Muscle of leg (tissue), 11 donors: Measurements from ENCODE around the gene IFNG-AS1. TPM values are rescaled to one million over a fixed set of nuclear protein-coding genes. Genes with fewer than 3 reads are reported as not detected.

Experiments
- DNase-seq: peaks from one replicate; pipeline ENCODE4 v3.0.0; 2013
- H3K27ac ChIP-seq: one replicate; pipeline ENCODE4 v1.5.1; 2013; ENCODE audit warnings: mild to moderate bottlenecking, low read length, control low read depth
- H3K27me3 ChIP-seq: one replicate; pipeline ENCODE4 v1.6.1; 2013; ENCODE audit warnings: low read length; ENCODE audit not compliant: control insufficient read depth, insufficient read depth
- H3K36me3 ChIP-seq: one replicate; pipeline ENCODE4 v1.6.1; 2013; ENCODE audit warnings: low read length; ENCODE audit not compliant: control insufficient read depth, insufficient read depth
- H3K4me1 ChIP-seq: one replicate; pipeline ENCODE4 v1.6.1; 2013; ENCODE audit warnings: low read length; ENCODE audit not compliant: control insufficient read depth, insufficient read depth
- H3K4me3 ChIP-seq: one replicate; pipeline ENCODE4 v1.5.1; 2013; ENCODE audit warnings: low read length, control low read depth
- H3K9me3 ChIP-seq: replicated peaks from 2 replicates; pipeline ENCODE4 v1.6.1; 2013; ENCODE audit warnings: low read depth, low read length; ENCODE audit not compliant: control insufficient read depth
- WGBS: methylation state at CpG from one replicate; pipeline ENCODE4 v1.1.5; 2013; ENCODE audit warnings: missing lambda C conversion rate; ENCODE audit not compliant: insufficient coverage; 5-methylcytosine and 5-hydroxymethylcytosine counted together
- polyA plus RNA-seq, 8 donors: library from polyadenylated mRNA; unstranded; fragments of 120-200 nt; gene quantifications; one replicate each; pipeline versions ENCODE4 v1.2.1 to v1.2.3, GENCODE V29; 2013; ENCODE audit warnings: inconsistent platforms in 1 of 8, low replicate concordance in 1 of 8; ENCODE audit not compliant: insufficient read length in 8 of 8, insufficient read depth in 1 of 8
- total RNA-seq: library from RNA; stranded (reverse); fragments of 120-200 nt; gene quantifications from one replicate; pipeline ENCODE4 v1.2.4, GENCODE V29; 2013

The IFNG-AS1 gene
- total and polyA plus RNA-seq, 9 donors = 0.12 to 0.80 (median 0.31) TPM; not detected in 1

GRCh38 chr12:67966560-67966959 lies 22.7 kb upstream of the IFNG-AS1 start:
- Histone ChIP-seq H3K27me3 (no peaks in the 10 kb centered on the region), H3K4me1 (no peaks in the 10 kb centered on the region), H3K4me3 (no peak overlapping the region), H3K36me3 (no peaks in the 10 kb centered on the region), H3K9me3 (no peaks in the 10 kb centered on the region), H3K27ac (no peak overlapping the region)
- 60% methylated on average over 1 of the region's 2 CpGs for WGBS
- no peak for DNase-seq

DNA sequence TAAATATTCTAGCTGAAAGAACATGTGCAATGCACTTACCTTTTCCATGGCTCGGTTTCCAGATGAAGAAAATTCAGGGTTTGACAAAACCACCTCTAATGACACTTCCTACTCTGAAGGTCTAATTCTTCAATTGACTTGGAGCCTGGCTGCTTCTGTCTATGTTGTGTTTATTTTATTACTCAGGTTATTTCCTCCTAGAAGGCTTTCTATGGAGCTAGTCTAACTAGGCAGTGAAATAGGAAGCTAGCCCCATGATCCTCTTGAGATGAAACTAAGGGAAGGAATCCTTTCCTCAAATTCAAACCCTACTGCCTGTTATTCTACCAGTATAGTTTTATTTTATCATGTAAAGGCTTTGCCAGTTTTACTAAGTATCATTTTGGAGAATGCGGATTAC lies 20.9 kb upstream of the IFNG-AS1 start:
- H3K27ac ChIP-seq = no peak overlapping the region
- DNase-seq = no peak
- no peaks in the 10 kb centered on the region for H3K36me3 ChIP-seq
- no CpG with 5 or more reads among the region's 2 CpGs for WGBS
- H3K27me3 ChIP-seq = no peaks in the 10 kb centered on the region
- H3K4me1 ChIP-seq = no peaks in the 10 kb centered on the region
- no peak overlapping the region for H3K4me3 ChIP-seq
- H3K9me3 ChIP-seq = no peaks in the 10 kb centered on the region

DNA sequence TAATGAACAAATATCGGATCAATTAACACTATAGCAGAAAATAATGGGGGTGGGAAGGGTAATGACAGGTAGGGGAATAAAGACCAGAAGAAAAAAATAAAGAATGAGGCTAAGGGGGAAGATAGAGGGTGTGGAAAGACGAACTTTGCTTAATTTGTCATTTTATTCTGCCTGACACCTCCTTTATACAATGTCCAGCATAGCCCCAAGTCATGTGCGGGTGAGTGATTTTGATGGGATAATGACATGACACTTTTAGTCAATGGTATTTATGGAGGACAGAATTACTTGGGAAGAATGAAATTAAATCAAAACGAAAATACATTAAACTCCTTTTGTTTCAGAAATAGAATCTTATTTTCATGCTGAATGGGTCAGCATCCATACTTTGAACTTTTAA lies 20.5 kb upstream of the IFNG-AS1 start:
- H3K36me3 ChIP-seq = no peaks in the 10 kb centered on the region
- no peak for DNase-seq
- no CpG with 5 or more reads among the region's 4 CpGs for WGBS
- no peaks in the 10 kb centered on the region for H3K9me3 ChIP-seq
- H3K4me3 ChIP-seq = no peak overlapping the region
- no peak overlapping the region for H3K27ac ChIP-seq
- H3K27me3 ChIP-seq = no peaks in the 10 kb centered on the region
- H3K4me1 ChIP-seq = no peaks in the 10 kb centered on the region

- peak; percentile 30 for DNase-seq
- H3K36me3 ChIP-seq = no peaks in the 10 kb centered on the region
- 66% methylated on average over 3 of the region's 4 CpGs for WGBS
- H3K27ac ChIP-seq = no peak overlapping the region
- H3K4me1 ChIP-seq = no peaks in the 10 kb centered on the region
- H3K27me3 ChIP-seq = no peaks in the 10 kb centered on the region
- no peaks in the 10 kb centered on the region for H3K9me3 ChIP-seq
- H3K4me3 ChIP-seq = no peak overlapping the region
These were observed 20.0 kb upstream of the IFNG-AS1 start for GRCh38 chr12:67969134-67969802.

GRCh38 chr12:67977668-67978067 lies 11.6 kb upstream of the IFNG-AS1 start:
- DNase-seq = no peak
- H3K9me3 ChIP-seq = no peaks in the 10 kb centered on the region
- no peak overlapping the region for H3K27ac ChIP-seq
- H3K36me3 ChIP-seq = no peaks in the 10 kb centered on the region
- no CpG with 5 or more reads among the region's 1 CpG for WGBS
- H3K4me3 ChIP-seq = no peak overlapping the region
- no peaks in the 10 kb centered on the region for H3K4me1 ChIP-seq
- H3K27me3 ChIP-seq = no peaks in the 10 kb centered on the region

DNA sequence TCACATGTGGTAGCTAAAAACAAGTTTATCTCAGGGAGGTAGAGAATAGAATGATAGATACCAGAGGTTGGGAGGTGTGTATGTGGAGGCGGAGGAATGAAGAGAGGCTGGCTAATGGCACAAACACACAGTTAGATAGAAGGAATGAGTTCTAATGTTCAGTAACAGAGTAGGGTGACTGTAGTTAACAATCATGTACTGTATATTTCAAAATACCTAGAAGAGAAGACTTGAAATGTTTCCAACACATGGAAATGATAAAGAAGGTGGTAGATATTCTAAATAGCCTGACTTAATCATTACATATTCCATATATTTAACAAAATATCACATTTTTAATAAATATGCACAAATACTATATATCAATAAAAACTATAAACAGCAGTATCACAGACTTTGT lies 8.9 kb upstream of the IFNG-AS1 start:
- H3K27me3 ChIP-seq = no peaks in the 10 kb centered on the region
- H3K4me1 ChIP-seq = no peaks in the 10 kb centered on the region
- no peak for DNase-seq
- no peaks in the 10 kb centered on the region for H3K9me3 ChIP-seq
- H3K4me3 ChIP-seq = no peak overlapping the region
- no peak overlapping the region for H3K27ac ChIP-seq
- no peaks in the 10 kb centered on the region for H3K36me3 ChIP-seq
- WGBS = 88% methylated on average over 1 of the region's 1 CpG

- DNase-seq = no peak
- WGBS = 100% methylated on average over 1 of the region's 4 CpGs
- Histone ChIP-seq H3K4me1 (no peaks in the 10 kb centered on the region), H3K36me3 (no peaks in the 10 kb centered on the region), H3K9me3 (no peaks in the 10 kb centered on the region), H3K27me3 (no peaks in the 10 kb centered on the region), H3K27ac (no peak overlapping the region), H3K4me3 (no peak overlapping the region)
These were observed 7.7 kb upstream of the IFNG-AS1 start for GRCh38 chr12:67981287-67982162.

GRCh38 chr12:67982164-67982563 lies 7.1 kb upstream of the IFNG-AS1 start:
- H3K27ac ChIP-seq = no peak overlapping the region
- H3K4me3 ChIP-seq = no peak overlapping the region
- no peaks in the 10 kb centered on the region for H3K9me3 ChIP-seq
- no peaks in the 10 kb centered on the region for H3K27me3 ChIP-seq
- DNase-seq = no peak
- H3K4me1 ChIP-seq = no peaks in the 10 kb centered on the region
- no peaks in the 10 kb centered on the region for H3K36me3 ChIP-seq
- 24% methylated on average over 2 of the region's 6 CpGs for WGBS

DNA sequence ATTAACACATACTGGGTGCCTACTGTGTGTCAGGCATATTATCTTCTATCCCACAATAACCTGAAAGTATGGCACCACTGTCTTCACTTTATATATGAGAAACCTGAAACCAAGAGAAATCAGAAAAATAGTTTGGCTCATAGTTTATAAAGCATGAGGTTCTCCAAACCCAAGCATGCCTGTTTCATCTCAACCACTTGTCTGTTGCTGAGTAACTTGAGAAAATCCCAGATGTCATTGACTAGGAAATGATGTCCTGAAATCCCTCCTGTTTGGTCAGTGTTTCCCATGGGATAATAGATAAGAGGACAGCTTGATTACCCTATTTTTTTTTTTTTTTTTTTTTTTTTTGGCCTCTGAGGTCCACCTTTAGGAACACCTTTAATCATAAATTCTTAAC lies 2.6 kb upstream of the IFNG-AS1 start:
- H3K4me1 ChIP-seq = no peaks in the 10 kb centered on the region
- no peaks in the 10 kb centered on the region for H3K36me3 ChIP-seq
- no peak for DNase-seq
- H3K4me3 ChIP-seq = no peak overlapping the region
- no peak overlapping the region for H3K27ac ChIP-seq
- no peaks in the 10 kb centered on the region for H3K9me3 ChIP-seq
- no peaks in the 10 kb centered on the region for H3K27me3 ChIP-seq

- H3K27me3 ChIP-seq = no peaks in the 10 kb centered on the region
- no peak for DNase-seq
- H3K36me3 ChIP-seq = no peaks in the 10 kb centered on the region
- H3K4me3 ChIP-seq = no peak overlapping the region
- H3K27ac ChIP-seq = no peak overlapping the region
- H3K4me1 ChIP-seq = no peaks in the 10 kb centered on the region
- WGBS = no CpG with 5 or more reads among the region's 1 CpG
- H3K9me3 ChIP-seq = no peaks in the 10 kb centered on the region
These were observed 636 bp upstream of the IFNG-AS1 start for GRCh38 chr12:67988601-67989021.
